Neuronal stem cell (in vitro differentiated cells): ENCODE data around the gene LRRD1.

Source experiments
- DNase-seq: peaks from one replicate; pipeline ENCODE4 v3.0.0-alpha.2; 2013; ENCODE audit warnings: low spot score
- H2AFZ ChIP-seq: one replicate; pipeline ENCODE4 v1.6.1; 2013; ENCODE audit warnings: mild to moderate bottlenecking, low read length, inconsistent platforms
- H2AK5ac ChIP-seq: 2 replicates; pipeline ENCODE4 v1.6.1; 2013; ENCODE audit warnings: low read depth, mild to moderate bottlenecking, inconsistent platforms, low read length, moderate library complexity, mixed read lengths
- H2BK120ac ChIP-seq: 2 replicates; pipeline ENCODE4 v1.6.1; 2013; ENCODE audit warnings: low read depth, mild to moderate bottlenecking, inconsistent platforms, low read length, moderate library complexity, mixed read lengths
- H2BK12ac ChIP-seq: one replicate; pipeline ENCODE4 v1.6.1; 2013; ENCODE audit warnings: low read length, inconsistent platforms
- H2BK15ac ChIP-seq: 2 replicates; pipeline ENCODE4 v1.6.1; 2013; ENCODE audit warnings: mild to moderate bottlenecking, low read length, inconsistent platforms, mixed read lengths
- H2BK5ac ChIP-seq: one replicate; pipeline ENCODE4 v1.6.1; 2013; ENCODE audit warnings: inconsistent platforms, mild to moderate bottlenecking, low read length, moderate library complexity
- H3K14ac ChIP-seq: one replicate; pipeline ENCODE4 v1.6.1; 2013; ENCODE audit warnings: low read length, inconsistent platforms
- H3K18ac ChIP-seq: 2 replicates; pipeline ENCODE4 v1.6.1; 2013; ENCODE audit warnings: low read length, inconsistent platforms
- H3K23ac ChIP-seq: 2 replicates; pipeline ENCODE4 v1.6.1; 2013; ENCODE audit warnings: low read depth, mild to moderate bottlenecking, mixed read lengths, low read length, inconsistent platforms; ENCODE audit not compliant: poor library complexity
- H3K27ac ChIP-seq: replicated peaks from 3 replicates; pipeline ENCODE4 v1.5.1; 2013; ENCODE audit warnings: low read length, inconsistent platforms
- H3K27me3 ChIP-seq, 3 experiments: 2 replicates each; pipeline ENCODE4 v1.6.1; 2013; ENCODE audit warnings: low read length in 3 of 3, mild to moderate bottlenecking in 2 of 3, inconsistent platforms in 1 of 3, low read depth in 1 of 3, mixed read lengths in 1 of 3, moderate library complexity in 1 of 3; ENCODE audit not compliant: control insufficient read depth in 3 of 3, insufficient read depth in 3 of 3
- H3K36me3 ChIP-seq, 2 donors: replicated peaks in 1 of 2; 2 replicates each; pipeline ENCODE4 v1.6.1; 2013; ENCODE audit warnings: low read length in 2 of 2; ENCODE audit not compliant: control insufficient read depth in 2 of 2, insufficient read depth in 2 of 2
- H3K4ac ChIP-seq: 2 replicates; pipeline ENCODE4 v1.6.1; 2013; ENCODE audit warnings: inconsistent platforms, mild to moderate bottlenecking, low read length, moderate library complexity
- H3K4me1 ChIP-seq, 2 donors: 1 replicate in 1 of 2; 2 replicates in 1 of 2; pipeline ENCODE4 v1.6.1; 2013; ENCODE audit warnings: low read length in 2 of 2, low read depth in 1 of 2; ENCODE audit not compliant: control insufficient read depth in 2 of 2, insufficient read depth in 1 of 2
- H3K4me2 ChIP-seq: one replicate; pipeline ENCODE4 v1.6.1; 2013; ENCODE audit warnings: mild to moderate bottlenecking, low read length, inconsistent platforms; ENCODE audit not compliant: insufficient read depth, poor library complexity, severe bottlenecking
- H3K4me3 ChIP-seq, 2 donors: 2 replicates each; pipeline ENCODE4 v1.5.1; 2013; ENCODE audit warnings: low read length in 2 of 2, mild to moderate bottlenecking in 2 of 2, inconsistent platforms in 1 of 2, moderate library complexity in 1 of 2
- H3K79me1 ChIP-seq: one replicate; pipeline ENCODE4 v1.6.1; 2013; ENCODE audit warnings: low read depth, mild to moderate bottlenecking, inconsistent platforms, low read length, moderate library complexity
- H3K9ac ChIP-seq: one replicate; pipeline ENCODE4 v1.6.1; 2013; ENCODE audit warnings: mild to moderate bottlenecking, low read depth, low read length, inconsistent platforms; ENCODE audit not compliant: poor library complexity
- H3K9me3 ChIP-seq, 2 donors: replicated peaks in 1 of 2; 2 replicates each; pipeline versions ENCODE3 to v1.6.1; 2013; ENCODE audit warnings: low read length in 2 of 2, mild to moderate bottlenecking in 2 of 2, inconsistent platforms in 1 of 2, low read depth in 1 of 2, mixed read lengths in 1 of 2, moderate library complexity in 1 of 2; ENCODE audit not compliant: control insufficient read depth in 2 of 2, insufficient read depth in 1 of 2
- H4K8ac ChIP-seq: one replicate; pipeline ENCODE4 v1.6.1; 2013; ENCODE audit warnings: low read depth, mild to moderate bottlenecking, inconsistent platforms, low read length, moderate library complexity
- H4K91ac ChIP-seq: one replicate; pipeline ENCODE4 v1.6.1; 2013; ENCODE audit warnings: low read length, low read depth, mild to moderate bottlenecking, inconsistent platforms; ENCODE audit not compliant: poor library complexity
- WGBS, 2 donors: extraction: QIAGEN DNeasy Blood & Tissue Kit; methylation state at CpG; one replicate each; pipeline ENCODE4 v1.1.7; 2013; ENCODE audit warnings: missing lambda C conversion rate in 2 of 2, mixed read lengths in 1 of 2; ENCODE audit not compliant: insufficient read length in 2 of 2, insufficient replicate concordance in 1 of 2; ENCODE audit errors: extremely low coverage in 2 of 2; 5-methylcytosine and 5-hydroxymethylcytosine counted together

LRRD1 gene

DNA sequence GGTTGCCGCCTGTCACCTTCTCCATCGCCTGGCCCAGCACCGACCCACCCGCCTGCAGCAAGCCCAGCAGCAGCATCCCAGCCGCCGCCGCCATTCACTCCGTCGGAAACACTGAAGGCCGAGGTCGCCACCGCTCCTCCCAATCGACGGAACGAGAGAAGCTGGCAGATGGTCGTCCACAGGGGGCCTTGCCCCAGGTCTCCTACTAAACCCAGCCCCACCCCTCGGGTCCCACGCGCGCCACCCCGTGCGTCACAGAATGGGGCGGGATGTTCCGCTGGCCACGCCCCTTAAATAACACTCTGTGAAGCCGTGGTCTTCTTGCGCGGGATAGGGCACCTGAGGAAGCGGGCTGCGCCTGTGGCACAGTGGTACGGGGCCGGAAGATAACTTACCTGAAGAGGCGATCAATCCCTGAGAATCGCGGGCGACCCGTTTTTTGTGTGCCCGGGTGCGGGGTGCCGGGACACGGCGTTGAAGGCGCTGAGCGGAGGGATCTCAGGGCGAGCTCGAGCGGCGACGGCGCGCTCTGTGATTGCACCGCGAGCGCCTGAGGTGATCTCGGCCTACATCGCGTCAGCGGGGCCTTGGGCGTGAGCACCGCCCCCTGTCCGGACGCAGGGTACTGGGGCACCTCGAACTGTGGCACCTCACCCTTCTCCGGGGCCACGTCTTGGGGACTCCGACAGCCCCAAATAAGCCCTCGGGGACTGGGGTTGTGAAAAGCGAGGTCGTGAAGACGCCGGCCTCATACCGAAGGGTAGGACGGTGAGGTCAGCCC, 44.5 kb downstream of the LRRD1 start, which contains the start of gene CYP51A1:
Gene CYP51A1, minus strand, starts transcription at position 207 of the 781 bp plus-strand sequence. Its CDS starts 113 bp downstream, at position 94.
- Histone ChIP-seq H3K27ac (peak within 1 kb of the TSS; percentile 94), H3K9me3 (peaks cover 1 to 3% of the 10 kb centered on the region in 2 donors), H3K9ac (peak within 1 kb of the TSS; percentile 99), H3K18ac (peak within 1 kb of the TSS; percentile 100), H3K79me1 (peaks cover 6% of the 10 kb centered on the region), H3K36me3 (peaks cover 5 to 27% of the 10 kb centered on the region in 2 donors), H3K14ac (peak within 1 kb of the TSS; percentile 99), H2BK15ac (peak within 1 kb of the TSS; percentile 75), H3K23ac (peak within 1 kb of the TSS; percentile 92), H2BK120ac (peak within 1 kb of the TSS; percentile 96), H2AFZ (peak within 1 kb of the TSS; percentile 99), H3K4me2 (peak within 1 kb of the TSS; percentile 67), H4K91ac (peak within 1 kb of the TSS; percentile 85), H3K27me3 (no peaks in the 10 kb centered on the region), H3K4ac (peak within 1 kb of the TSS; percentile 99), H2BK5ac (peak within 1 kb of the TSS; percentile 98), H2BK12ac (peak within 1 kb of the TSS; percentile 58), H4K8ac (peak within 1 kb of the TSS; percentile 82), H2AK5ac (peak within 1 kb of the TSS; percentile 99), H3K4me3 (peak within 1 kb of the TSS; percentile 69 to 99), H3K4me1 (peaks cover 1 to 2% of the 10 kb centered on the region in 2 donors)
- no CpG with 5 or more reads among the region's 73 CpGs for WGBS, 2 donors
- DNase-seq: peak; percentile 91

DNA sequence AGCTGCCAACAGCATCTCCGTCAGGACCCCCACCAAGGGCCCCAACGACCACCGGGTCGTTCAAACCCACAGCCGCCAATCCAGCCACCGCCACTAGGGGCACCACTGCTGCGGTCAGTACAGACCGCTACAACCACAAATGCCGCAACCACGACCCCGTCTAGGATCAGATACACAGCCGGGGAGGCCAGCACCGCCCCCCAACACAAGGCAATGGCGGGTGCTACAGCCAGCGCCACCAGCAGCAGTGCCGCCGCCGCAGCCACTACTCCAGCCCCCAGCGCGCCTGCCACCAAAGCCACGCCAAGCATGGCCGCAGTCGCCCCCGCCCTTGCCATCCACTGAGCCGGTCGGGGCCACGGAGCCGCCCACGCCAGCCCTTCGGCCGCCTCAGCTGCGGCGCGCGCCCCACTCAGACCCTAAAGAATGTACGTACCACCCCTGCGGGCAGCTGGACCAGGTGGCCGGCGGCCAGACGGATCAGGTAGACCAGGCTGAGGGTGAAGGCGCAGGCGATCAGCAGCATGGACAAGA, 45.1 kb downstream of the LRRD1 start:
- peaks cover 5 to 34% of the 10 kb centered on the region in 2 donors for H3K36me3 ChIP-seq
- no peaks in the 10 kb centered on the region for H3K27me3 ChIP-seq
- H4K8ac ChIP-seq: peak overlapping the region; percentile 82
- peaks cover 6% of the 10 kb centered on the region for H3K79me1 ChIP-seq
- H3K4me1 ChIP-seq: peaks cover 1 to 2% of the 10 kb centered on the region in 2 donors
- peak overlapping the region; percentile 98 for H2BK5ac ChIP-seq
- H3K4me3 ChIP-seq: peak overlapping the region; percentile 69 to 99
- H2BK15ac ChIP-seq: peak overlapping the region; percentile 75
- peaks cover 1 to 3% of the 10 kb centered on the region in 2 donors for H3K9me3 ChIP-seq
- H2BK12ac ChIP-seq: peak overlapping the region; percentile 58
- H3K4ac ChIP-seq: peak overlapping the region; percentile 99
- DNase-seq: peak; percentile 82
- peak overlapping the region; percentile 92 for H3K23ac ChIP-seq
- H3K18ac ChIP-seq: peak overlapping the region; percentile 100
- whole genome bisulfite sequencing, 2 donors: no CpG with 5 or more reads among the region's 42 CpGs
- H3K14ac ChIP-seq: peak overlapping the region; percentile 99
- peak overlapping the region; percentile 96 for H2BK120ac ChIP-seq
- peak overlapping the region; percentile 99 for H3K9ac ChIP-seq
- H3K27ac ChIP-seq: peak overlapping the region; percentile 94
- peak overlapping the region; percentile 85 for H4K91ac ChIP-seq
- H2AFZ ChIP-seq: peak overlapping the region; percentile 99
- peak overlapping the region; percentile 67 for H3K4me2 ChIP-seq
- peak overlapping the region; percentile 99 for H2AK5ac ChIP-seq

DNA sequence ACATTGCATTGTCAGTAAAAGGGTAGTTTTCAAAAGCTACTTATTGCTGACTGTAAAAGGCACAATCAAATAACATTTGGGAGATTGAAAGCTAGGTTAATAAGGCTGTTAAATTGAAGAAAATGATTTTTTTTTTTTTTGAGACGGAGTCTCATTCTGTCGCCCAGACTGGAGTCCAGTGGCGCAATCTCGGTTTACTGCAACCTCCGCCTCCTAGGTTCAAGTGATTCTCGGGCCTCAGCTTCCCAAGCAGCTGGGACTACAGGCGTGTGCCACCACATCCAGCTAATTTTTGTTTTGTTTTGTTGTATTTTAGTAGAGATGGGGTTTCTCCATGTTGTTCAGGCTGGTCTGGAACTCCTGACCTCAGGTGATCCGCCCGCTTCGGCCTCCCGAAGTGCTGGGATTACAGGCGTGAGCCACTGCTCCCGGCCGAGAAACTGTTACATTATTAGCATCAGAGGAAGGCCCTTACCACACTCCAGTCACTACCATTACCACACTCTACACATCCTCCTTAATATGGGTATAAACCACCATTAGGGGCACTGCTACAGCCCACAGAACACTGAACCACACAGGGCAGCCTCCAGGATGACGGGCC, 45.7 kb downstream of the LRRD1 start:
- WGBS, 2 donors: no CpG with 5 or more reads among the region's 15 CpGs
- H3K4me2 ChIP-seq: peak overlapping the region; percentile 52
- no peak overlapping the region for H2BK12ac ChIP-seq
- peak overlapping the region; percentile 69 to 99 for H3K4me3 ChIP-seq
- H3K4ac ChIP-seq: no peak overlapping the region
- peak overlapping the region; percentile 31 for H3K14ac ChIP-seq
- peaks cover 1 to 2% of the 10 kb centered on the region in 2 donors for H3K4me1 ChIP-seq
- H3K79me1 ChIP-seq: peaks cover 6% of the 10 kb centered on the region
- H2AFZ ChIP-seq: peak overlapping the region; percentile 99
- H3K27ac ChIP-seq: no peak overlapping the region
- H2BK120ac ChIP-seq: peak overlapping the region; percentile 96
- H3K9ac ChIP-seq: peak overlapping the region; percentile 99
- H2BK15ac ChIP-seq: no peak overlapping the region
- H4K91ac ChIP-seq: no peak overlapping the region
- no peak for DNase-seq
- H3K18ac ChIP-seq: no peak overlapping the region
- H4K8ac ChIP-seq: no peak overlapping the region
- no peak overlapping the region for H2BK5ac ChIP-seq
- peaks cover 11 to 40% of the 10 kb centered on the region in 2 donors for H3K36me3 ChIP-seq
- H3K9me3 ChIP-seq: peaks cover 1 to 3% of the 10 kb centered on the region in 2 donors
- no peak overlapping the region for H2AK5ac ChIP-seq
- peak overlapping the region; percentile 92 for H3K23ac ChIP-seq
- no peaks in the 10 kb centered on the region for H3K27me3 ChIP-seq
